GM18511 (cell line): Measurements from ENCODE around the gene GALNT18.

Experiments
- ATAC-seq: cut with Tn5 transposase; IDR thresholded peaks from one replicate; pipeline ENCODE4 v1.9.1; 2021; ENCODE audit warnings: mild to moderate bottlenecking, moderate library complexity; ENCODE audit not compliant: unreplicated experiment

Gene GALNT18

DNA sequence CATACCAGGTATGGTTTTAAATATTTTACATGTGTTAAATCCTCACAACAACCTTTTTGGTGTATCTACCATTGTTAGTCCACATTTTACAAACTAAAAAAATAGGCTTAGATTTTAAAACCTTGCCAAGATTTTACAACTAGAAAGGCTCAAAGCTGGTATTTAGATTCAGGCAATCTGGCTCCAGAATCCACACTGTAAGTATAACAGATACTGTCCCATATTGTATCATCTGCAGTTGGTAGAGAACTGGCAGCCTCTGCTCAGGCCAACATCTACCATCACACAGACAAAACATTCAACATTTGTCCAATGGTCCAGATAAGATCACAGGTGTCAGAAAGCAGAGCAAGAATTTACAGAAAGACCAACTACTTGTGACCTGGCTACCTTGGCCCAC, 299.7 kb downstream of the GALNT18 start:
- ATAC-seq: no peak

DNA sequence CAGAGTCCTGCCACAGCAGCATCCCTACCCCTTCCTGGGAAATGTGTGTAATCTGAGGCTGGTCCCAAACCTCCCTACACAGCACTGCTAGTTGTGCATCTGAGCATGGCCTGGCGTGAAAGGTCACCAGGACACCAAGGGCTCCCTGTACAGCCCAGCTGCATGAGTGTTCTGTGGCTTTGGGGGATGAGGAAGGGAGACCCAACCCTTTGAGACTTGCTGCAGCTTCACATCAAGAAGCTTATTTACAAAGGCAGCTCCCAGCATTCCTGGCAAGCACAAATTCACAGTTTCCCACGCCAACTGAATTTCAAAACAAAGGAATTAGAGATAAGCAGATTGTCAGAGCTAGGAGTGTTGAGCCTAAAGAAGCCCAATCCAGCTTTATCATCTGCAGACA, 301.0 kb downstream of the GALNT18 start:
- no peak for ATAC-seq

DNA sequence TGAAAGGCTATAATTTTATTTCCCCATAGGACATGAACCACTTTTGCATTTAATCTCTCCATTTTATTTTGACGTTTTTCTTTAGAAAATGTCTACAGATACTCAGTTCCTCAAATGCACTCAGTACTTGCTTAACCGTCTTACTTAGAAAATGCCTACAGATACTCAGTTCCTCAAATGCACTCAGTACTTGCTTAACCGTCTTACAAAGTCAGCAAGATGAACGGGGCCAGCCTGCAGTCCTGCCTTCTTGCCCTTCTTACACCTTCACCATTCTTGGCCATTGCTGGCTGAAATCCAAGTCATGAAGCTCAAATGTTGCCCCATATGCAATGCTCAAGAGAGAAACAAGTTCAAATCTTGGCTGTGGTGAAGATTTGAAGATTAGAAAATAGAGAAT, 302.8 kb downstream of the GALNT18 start:
- peak; percentile 59 for ATAC-seq

DNA sequence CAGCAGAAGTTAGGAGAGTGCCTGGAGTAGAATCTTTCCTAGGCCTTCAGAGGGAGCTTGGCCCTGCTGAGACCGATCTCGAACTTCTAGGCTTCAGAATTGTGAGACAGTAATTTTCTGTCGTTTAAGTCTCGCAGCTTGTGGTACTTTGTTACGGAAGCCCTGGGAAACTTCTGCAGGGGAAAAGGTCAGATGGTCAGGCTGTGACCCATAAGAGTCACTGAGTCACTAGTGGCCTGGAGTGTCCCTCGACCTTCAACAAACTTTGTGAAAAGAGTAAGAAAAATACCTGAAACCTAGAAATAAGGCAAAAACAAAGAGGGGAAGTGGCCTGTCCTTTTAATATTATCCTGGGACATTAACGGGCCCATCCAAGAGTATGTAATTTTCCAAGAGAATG, 303.3 kb downstream of the GALNT18 start:
- ATAC-seq: no peak

DNA sequence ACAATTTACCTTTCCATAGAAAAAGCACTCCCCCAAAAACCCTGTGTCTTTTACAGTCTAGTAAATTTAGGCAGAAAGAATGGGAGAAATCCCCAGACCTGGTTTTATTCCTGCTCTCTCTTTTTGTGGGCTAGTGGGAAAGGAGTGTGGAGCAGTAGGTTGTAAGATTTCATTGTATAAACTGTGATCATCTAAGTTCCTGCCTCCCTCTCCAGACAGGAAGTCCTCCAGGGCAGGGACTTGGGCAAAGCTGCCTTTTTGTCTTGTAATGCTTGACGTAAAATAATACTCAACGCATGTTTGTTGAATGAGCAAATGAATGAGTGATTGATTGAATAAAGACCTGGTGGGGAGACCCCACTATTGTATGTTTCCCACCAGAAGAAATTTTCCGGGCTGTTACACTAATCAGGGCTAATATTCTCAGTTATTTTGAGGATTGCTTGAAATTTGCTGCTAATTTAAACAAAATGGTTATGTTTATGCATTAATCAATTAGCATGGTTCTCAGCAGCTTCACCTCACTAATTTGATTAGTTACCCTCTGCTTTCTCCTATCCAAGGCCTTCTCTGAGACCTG, 305.1 kb downstream of the GALNT18 start:
- ATAC-seq: no peak

DNA sequence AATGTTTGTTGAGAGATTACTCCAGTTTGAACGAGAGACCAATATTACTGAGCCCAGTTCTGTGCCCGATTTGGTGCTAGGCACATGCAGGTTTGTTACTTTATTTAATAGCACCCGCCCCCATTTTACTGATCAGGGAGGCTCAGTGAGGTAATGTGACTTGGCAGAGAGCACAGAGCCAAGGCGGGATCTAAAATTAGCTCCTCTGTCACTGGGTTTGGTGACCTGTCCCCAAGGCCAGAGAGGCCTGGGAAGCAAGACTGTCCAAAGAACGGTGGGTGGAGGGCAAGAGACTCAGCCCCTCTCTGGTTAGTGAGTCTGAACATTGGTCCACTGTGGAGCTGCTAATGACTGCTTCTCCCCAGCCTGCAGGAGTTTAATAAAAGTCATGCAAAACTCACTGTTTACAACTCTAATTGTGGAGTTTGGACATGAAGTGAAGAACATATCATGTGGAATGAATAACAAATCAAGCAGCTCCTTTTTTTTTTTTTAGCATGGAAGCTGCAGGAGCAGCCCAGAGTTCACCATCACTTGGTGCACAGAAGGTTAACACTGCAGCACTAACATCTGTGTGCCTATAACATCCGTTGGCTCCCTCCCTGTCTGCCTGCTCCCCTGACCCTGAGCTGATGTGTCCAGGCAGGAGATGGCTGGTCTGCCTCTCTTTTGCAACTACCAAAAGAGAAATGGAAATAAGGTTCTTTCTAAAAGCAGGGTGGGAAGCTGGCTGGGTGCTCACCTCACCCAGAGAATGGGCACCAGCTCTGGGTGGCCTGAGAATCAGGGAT, 307.7 kb downstream of the GALNT18 start:
- ATAC-seq: no peak

DNA sequence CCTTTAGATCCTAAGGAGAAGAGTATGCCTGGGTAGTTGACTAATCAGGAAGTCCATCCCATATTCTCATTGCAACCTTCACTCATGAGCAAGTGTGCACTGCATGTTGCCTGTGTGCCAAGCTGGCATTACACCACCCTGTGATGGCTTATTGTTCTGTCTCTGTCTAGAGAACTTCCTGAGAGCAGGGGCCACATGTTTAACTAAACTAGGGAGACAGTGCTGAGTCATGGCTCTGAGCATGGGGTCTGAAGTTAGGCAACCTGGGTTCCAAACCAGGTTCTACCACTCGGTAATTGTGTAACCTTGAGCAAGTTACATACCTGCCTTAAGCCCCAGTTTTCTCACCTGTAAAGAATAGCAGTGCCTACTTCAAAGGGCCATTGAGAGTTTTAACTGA, 308.4 kb downstream of the GALNT18 start:
- no peak for ATAC-seq

DNA sequence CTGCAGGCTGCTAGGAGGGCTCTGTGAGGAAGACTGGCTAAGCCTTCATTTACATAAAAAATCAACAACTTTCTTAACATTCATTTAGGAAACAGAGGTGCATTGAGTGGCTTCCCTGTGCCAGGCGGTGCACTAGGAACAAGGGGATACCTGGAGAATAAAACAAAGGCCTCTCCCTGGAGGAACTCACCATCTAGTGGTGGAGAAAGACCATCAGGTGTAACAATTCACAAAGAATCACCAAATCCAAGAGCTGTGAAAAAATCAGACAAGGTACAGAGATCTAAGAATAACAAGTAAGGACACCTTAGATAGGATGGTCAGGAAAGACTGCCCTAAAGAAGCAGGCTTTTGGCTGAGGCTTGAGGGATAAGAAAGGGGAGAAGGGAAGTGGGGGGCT, 309.1 kb downstream of the GALNT18 start:
- ATAC-seq: no peak

DNA sequence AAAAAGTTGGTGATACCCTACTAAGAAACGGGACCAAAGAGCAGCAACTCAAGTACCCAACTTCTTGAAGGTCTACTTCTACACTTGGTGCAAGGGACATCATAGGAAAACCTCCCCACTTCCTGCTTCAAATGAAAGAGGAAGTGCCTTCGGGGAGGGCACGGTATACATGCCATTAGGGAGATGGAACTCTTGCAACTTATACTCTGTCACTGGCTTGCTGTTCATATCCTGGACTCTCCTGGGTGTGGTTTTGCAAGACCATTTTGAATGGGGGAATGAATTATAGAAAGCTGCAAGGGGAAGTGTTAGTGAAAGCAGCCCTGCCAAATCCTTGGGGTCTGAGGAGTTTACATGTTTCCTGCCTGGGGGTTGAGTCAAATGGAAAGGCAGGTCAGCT, 310.6 kb downstream of the GALNT18 start:
- ATAC-seq: no peak

DNA sequence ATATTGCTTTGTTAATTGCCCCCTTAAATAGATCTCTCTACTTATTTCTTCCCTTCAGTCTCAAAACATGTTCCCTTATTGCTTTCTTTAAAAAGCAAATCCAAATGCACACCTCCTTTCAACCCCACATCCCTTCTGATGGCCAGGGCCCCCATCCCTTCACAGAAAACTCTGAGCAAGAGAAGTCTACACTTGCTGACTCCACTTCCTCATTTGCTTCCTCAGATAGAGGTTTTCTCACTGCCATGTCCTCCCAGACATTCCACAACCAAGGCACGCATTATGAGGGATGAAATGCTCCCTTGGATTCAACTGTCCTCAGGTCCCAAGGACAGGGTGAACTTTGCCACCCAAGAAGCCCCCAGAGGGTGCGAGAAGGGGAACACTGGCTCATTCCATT, 311.9 kb downstream of the GALNT18 start:
- no peak for ATAC-seq

DNA sequence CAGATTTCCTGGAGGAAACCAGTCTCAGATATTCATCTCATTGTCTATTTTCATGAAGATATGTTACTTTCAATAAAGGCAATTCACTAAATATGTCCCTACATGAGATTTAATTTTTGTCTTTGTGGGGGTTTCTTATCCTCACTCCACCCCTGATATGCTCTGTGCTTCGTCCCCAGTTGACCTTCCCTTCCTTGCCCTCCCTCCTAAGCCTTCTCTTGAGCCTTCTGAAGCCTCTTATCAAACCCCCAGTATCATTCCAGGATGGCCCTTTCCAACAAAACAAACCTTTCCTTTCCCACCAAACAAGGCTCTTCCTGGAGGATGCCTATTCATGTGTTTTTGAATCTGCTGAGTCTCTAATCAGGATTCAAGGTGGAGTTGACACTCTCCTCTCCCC, 313.6 kb downstream of the GALNT18 start:
- no peak for ATAC-seq

DNA sequence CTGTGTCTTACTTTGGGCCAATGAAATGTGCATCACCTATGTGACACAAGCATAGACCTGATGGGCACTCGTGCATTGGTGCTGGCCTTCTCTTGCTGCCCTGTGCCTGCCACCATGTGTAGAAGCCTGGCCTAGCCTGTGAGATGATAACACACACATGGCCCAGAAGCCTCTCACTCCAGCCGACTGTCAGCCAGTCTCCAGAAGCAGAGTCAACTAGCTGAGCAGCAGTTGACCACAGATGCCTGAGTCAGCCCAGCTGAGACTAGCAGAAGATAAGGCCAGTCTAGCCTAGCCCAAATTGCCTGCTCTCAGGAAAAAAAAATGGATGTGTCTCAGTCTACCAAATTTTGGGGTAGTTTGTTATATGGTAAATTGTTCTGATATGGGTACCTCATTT, 314.9 kb downstream of the GALNT18 start:
- ATAC-seq: no peak

DNA sequence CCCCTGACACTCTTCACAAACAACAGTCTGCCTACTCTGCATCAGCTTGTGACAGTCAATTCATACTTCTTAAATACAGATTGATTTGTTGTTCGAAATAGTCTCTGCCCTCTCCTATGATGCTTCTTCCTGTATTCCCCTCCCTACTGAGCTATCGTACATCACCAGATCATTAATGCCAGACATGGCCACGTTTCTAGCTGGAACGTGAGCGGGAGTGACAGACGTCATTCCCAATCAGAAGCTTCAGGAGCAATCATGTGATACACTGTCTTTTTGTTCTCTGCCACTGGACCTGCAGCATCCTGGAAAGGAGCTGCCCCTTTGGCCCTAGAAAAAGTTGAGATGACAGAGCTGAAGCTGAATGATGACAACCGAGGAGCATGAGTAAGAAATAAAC, 317.3 kb downstream of the GALNT18 start:
- no peak for ATAC-seq

DNA sequence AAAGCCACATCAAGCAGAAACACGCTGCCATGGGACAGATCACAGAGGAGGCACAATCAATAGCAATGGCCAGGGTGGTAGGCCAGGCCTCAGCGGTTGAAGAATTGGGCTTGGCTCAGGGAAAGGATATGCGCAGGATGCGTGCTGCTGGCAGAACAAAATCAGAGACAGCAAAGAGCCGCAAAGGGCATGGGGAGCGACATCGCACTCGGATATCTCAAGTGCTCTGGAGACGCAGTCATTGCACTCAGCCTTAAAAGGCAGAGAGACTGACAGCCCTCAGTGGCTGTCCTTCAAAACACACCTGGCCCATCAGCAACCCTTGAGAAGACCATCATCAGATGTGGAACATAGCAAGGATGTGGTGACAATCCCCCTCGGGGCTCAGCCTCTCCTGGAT, 319.2 kb downstream of the GALNT18 start:
- ATAC-seq: no peak

DNA sequence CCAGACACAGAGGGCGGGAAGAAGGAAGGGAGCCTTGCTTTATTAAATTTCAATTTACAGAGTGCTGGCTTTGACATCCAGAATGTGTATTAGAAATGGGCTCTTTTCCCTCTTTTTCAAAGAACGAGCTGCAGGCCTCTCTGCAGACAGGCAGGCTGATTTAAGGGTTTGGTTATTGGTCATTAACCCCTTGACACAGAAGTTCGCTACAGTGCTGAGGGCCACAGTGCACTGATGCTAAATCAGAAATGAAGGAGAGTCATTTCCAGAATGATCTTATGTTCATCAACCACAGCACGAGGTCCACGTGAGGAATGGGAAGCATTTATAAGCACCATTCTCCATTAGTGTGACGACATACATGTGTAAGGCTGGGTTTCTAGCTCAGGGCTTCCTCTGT, 320.6 kb downstream of the GALNT18 start:
- no peak for ATAC-seq

DNA sequence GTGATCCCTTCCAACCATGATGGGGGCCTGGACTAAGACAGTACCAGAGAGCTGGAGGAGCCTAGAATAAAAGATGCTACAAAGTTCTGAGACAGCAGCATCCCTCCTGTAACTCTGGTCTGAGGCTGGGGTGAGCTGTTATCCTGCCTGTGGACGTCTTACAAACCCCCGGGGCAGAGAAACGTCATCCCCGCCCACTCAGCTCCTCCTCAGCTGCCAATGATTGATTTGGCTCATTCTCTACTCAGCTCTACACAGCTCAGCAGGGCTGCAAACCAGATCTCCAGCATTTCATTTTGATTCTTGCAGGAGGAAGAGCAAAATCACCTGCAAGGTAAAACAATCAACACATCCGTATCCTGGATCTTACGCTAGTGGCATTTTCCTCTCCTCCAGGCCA, 324.2 kb downstream of the GALNT18 start:
- ATAC-seq: no peak

DNA sequence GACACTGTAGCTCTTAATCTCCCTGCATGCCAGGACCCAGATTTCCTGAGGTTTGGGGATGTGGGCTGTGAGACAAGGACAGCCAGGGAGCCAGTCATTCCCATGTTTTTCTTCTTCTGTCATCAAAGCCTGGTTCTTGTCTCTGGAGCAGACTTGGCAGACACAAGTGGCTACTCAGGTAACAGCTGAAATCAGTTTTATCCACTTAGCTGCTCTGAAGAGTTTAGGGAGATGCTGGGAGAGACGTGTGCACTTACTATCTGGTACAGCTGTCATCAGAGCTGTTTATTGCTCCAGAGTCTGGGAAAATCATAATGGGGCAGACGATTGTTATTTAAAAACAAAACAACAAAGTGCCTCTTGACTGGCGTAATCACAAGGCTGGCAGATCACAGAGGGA, 325.4 kb downstream of the GALNT18 start:
- no peak for ATAC-seq

DNA sequence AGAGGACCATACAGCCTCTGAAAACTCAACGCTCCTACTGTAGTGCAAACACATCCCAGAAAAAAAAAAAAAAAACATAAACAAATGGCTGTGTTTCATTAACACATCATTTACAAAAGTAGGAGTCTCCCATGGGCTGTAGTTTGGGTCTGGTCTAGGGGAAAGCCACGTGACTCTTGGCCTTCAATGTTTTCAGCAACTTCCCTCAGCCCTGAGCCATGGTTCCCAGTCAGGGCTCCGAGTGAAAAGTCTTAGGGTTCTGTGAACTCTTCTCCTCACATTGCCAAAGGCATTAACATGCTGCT, 327.3 kb downstream of the GALNT18 start:
- no peak for ATAC-seq

DNA sequence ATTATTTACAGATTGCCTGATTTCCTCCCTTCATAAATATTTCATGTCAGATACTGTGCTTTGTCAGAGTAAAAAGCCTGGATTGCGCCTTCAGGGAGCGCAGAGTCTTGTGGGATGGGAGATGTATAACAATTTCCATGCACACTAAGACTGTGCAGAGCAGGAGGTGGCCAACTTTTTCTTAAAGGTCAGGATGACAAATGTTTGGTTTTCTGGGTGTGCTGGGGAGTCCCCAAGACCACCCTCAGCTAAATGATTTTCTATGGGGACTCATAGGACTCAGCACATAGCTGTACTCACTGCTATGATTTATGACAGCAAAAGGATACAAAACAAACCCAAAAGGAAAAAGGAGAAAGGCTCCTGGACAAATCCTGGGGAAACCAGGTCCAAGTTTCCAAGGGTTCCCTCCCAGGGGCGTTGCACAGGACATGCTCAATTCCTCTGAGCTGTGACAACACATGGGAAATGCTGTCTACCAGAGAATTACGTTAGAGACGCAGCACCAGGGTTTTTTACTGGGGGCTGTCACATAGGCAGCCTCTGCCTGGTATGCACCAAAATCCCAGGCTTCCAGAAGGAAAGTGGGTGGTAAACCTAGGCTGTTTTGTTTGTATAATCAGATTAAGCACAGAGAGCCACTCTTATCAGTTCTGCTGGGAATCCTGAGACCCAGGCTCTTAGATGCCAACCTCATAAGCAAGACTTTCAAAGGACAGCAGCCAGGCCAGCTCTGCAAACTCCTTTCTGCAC, 327.8 kb downstream of the GALNT18 start:
- no peak for ATAC-seq

DNA sequence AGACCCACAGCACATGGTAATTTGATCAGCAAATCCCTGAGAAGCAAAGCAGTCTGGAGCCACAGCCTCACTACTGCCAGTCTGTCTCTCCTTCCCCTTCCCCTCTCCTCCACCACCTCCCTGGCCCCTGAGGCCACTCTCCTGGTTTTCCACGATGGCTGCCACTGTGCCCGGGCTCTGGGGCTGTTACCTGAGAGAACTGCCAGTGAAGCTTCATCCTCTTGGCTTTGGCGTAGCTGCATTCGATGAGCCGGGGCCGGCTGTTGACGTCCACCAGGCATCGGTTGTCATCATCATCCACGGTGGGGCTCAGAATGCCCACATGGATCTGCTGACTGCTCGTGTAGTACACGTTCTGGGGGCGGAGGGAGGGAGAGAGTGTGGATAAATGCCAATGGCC, 329.0 kb downstream of the GALNT18 start:
- ATAC-seq: no peak

DNA sequence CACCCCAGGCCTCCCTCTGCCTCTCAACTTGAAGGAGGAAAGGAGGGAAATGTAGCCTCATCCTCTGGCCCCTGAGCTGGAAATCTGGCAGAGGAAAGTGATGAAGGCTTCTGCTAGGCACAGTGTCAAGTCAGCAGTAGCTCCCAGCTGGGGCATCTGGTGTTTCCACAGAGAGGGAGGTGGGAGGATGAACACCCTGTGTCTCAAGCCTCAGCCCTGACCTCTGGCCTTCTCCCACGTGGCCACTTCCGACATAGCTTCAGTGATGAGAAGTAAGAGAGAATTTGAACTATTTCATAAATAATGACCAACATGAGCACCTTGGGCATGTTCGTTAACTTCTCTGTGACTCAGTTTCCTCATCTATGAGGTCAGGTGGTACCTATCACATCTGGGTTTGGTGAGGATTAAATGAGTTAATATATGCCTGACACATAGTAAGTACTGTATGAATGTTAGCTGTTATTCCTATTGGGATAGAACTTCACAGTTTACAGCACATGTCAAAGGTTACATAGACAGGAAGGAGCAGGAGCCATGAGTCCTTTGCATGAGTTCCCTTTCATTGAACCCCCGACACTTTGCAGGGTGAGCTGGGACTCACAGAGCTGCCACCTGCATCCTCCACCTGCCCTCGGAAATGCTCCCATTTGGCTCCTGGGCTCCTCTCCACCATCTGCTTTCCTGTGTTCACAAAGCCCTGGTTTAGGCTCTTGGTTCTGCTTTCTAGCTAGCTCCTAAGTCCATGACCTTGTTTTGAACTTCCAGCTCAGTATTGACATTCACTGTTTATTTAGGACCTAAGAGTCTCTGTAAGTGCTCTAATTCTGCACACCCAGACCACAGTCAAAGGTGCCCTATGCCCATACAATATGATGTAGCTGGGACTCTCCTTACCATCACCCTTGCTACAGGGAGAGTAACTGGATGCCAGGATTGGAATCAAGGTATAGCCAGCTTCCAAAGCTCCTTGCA, 330.5 kb downstream of the GALNT18 start:
- no peak for ATAC-seq
